HCT116 (cell line): ENCODE data around the gene UBAP1L. TPM values are rescaled to one million over a fixed set of nuclear protein-coding genes. Genes with fewer than 3 reads are reported as not detected.

Source experiments
- ATAC-seq: fragments of 200-7000 bp; cut with Tn5 transposase; 2 replicates; pipeline ENCODE4 v1.9.1; 2020; ENCODE audit warnings: mild to moderate bottlenecking, moderate library complexity
- BruUV-seq: library from RNA; stranded (reverse); fragments of 400-500 nt; replicated peaks from 2 replicates; lab custom pipeline; 2021; lab: Mats Ljungman, UMichigan
- CTCF ChIA-PET: fragments of 300-600 bp; sonication (Branson Sonifier 250); formaldehyde crosslinking; loops from one replicate; lab custom pipeline; 2021; ENCODE audit warnings: antibody characterized with exemption; lab: Charles Lee
- POLR2A ChIA-PET: fragments of 300-600, 350-600 bp; sonication (Branson Sonifier 250); formaldehyde crosslinking; loops from one replicate; lab custom pipeline; 2021; ENCODE audit warnings: antibody characterized with exemption; lab: Charles Lee
- RAD21 ChIA-PET, 2 experiments: fragments of 300-600 bp; sonication (Branson Sonifier 250); formaldehyde crosslinking; loops; one replicate each; lab custom pipeline; 2023; ENCODE audit warnings: low total read pairs in 2 of 2; ENCODE audit not compliant: uncharacterized antibody in 2 of 2, unreplicated experiment in 2 of 2, low non-redundant PET in 1 of 2; lab: Charles Lee
- DNase-seq: peaks from one replicate; pipeline ENCODE4 v3.0.0-alpha.2; 2010; ENCODE audit warnings: low read depth, low spot score
- H2AFZ ChIP-seq: fragments of 200-600 bp; shearing (Covaris generic), sonication (generic); 2 replicates; pipeline ENCODE4 v1.6.1; 2017; ENCODE audit warnings: low read depth, mixed run types, mixed read lengths, antibody characterized with exemption, low read length; ENCODE audit not compliant: poor library complexity, severe bottlenecking
- H3K27ac ChIP-seq: 2 replicates; pipeline ENCODE4 v1.5.1; 2012; ENCODE audit warnings: low read depth, low read length
- H3K27me3 ChIP-seq: fragments of 200-600 bp; sonication (generic); 2 replicates; pipeline ENCODE4 v1.6.1; 2016; ENCODE audit warnings: mixed run types, low read length, mixed read lengths; ENCODE audit not compliant: insufficient read depth
- H3K36me3 ChIP-seq, 2 experiments: fragments of 200-500 bp in 1 of 2; fragments of 200-600 bp in 1 of 2; sonication (Bioruptor generic) in 1 of 2; sonication (generic) in 1 of 2; 2 replicates each; pipeline versions ENCODE4 v1.5.1 to v1.6.1; 2014 to 2016; ENCODE audit warnings: low read length in 2 of 2, inconsistent platforms in 1 of 2, mixed read lengths in 1 of 2, mixed run types in 1 of 2; ENCODE audit not compliant: insufficient read depth in 2 of 2, control insufficient read depth in 1 of 2
- H3K4me1 ChIP-seq, 2 experiments: fragments of 200-600 bp in 1 of 2; sonication (generic) in 1 of 2; 2 replicates each; pipeline versions ENCODE4 v1.5.1 to v1.6.1; 2012 to 2017; ENCODE audit warnings: low read length in 2 of 2, inconsistent platforms in 1 of 2, mild to moderate bottlenecking in 1 of 2, mixed read lengths in 1 of 2, mixed run types in 1 of 2, moderate library complexity in 1 of 2; ENCODE audit not compliant: insufficient read depth in 2 of 2, control insufficient read depth in 1 of 2
- H3K4me2 ChIP-seq: fragments of 200-600 bp; sonication (generic); 2 replicates; pipeline ENCODE4 v1.6.1; 2017; ENCODE audit warnings: mixed run types, low read length, mixed read lengths
- H3K4me3 ChIP-seq, 2 experiments: fragments of 200-600 bp in 1 of 2; sonication (generic) in 1 of 2; replicated peaks in 1 of 2; 2 replicates each; pipeline ENCODE4 v1.5.1; 2011 to 2016; ENCODE audit warnings: low read length in 2 of 2, control low read depth in 1 of 2, low read depth in 1 of 2, mild to moderate bottlenecking in 1 of 2, mixed read lengths in 1 of 2, mixed run types in 1 of 2
- H3K79me2 ChIP-seq: fragments of 200-600 bp; sonication (generic); 2 replicates; pipeline ENCODE4 v1.6.1; 2017; ENCODE audit warnings: mild to moderate bottlenecking, mixed run types, low read length, moderate library complexity, mixed read lengths; ENCODE audit not compliant: insufficient read depth
- H3K9ac ChIP-seq: fragments of 200-600 bp; sonication (generic); 2 replicates; pipeline ENCODE4 v1.6.1; 2016; ENCODE audit warnings: low read length, mixed read lengths
- H3K9me2 ChIP-seq: fragments of 200-600 bp; sonication (generic), shearing (Covaris generic); 2 replicates; pipeline ENCODE4 v1.6.1; 2017; ENCODE audit warnings: mixed run types, mild to moderate bottlenecking, moderate library complexity; ENCODE audit not compliant: insufficient read depth
- H3K9me3 ChIP-seq, 2 experiments: fragments of 200-500 bp in 1 of 2; fragments of 200-600 bp in 1 of 2; sonication (Bioruptor generic) in 1 of 2; sonication (generic) in 1 of 2; 2 replicates each; pipeline ENCODE4 v1.6.1; 2014 to 2017; ENCODE audit warnings: low read length in 2 of 2, mixed read lengths in 2 of 2, inconsistent platforms in 1 of 2, low read depth in 1 of 2, mild to moderate bottlenecking in 1 of 2, mixed run types in 1 of 2, moderate library complexity in 1 of 2; ENCODE audit not compliant: control insufficient read depth in 1 of 2, insufficient read depth in 1 of 2
- H4K20me1 ChIP-seq: fragments of 200-600 bp; sonication (generic), shearing (Covaris generic); 2 replicates; pipeline ENCODE4 v1.6.1; 2017; ENCODE audit warnings: mixed run types, mild to moderate bottlenecking, moderate library complexity; ENCODE audit not compliant: insufficient read depth
- ATF3 ChIP-seq: IDR thresholded peaks from 2 replicates; pipeline ENCODE4 v1.6.1; 2012
- CBX3 ChIP-seq: IDR thresholded peaks from 2 replicates; pipeline ENCODE4 v1.6.1; 2012; ENCODE audit warnings: low read depth
- CEBPB ChIP-seq: IDR thresholded peaks from 2 replicates; pipeline ENCODE4 v1.6.1; 2012; ENCODE audit warnings: low read depth
- EGR1 ChIP-seq: IDR thresholded peaks from 2 replicates; pipeline ENCODE4 v1.6.1; 2012; ENCODE audit warnings: low read depth
- FOSL1 ChIP-seq: IDR thresholded peaks from 2 replicates; pipeline ENCODE4 v1.6.1; 2012; ENCODE audit warnings: low read depth
- POLR2A ChIP-seq: IDR thresholded peaks from 2 replicates; pipeline ENCODE4 v1.7.0; 2011; ENCODE audit warnings: borderline replicate concordance; ENCODE audit not compliant: insufficient read depth, insufficient read length; ENCODE audit errors: extremely low read depth
- RAD21 ChIP-seq: IDR thresholded peaks from 2 replicates; pipeline ENCODE4 v1.6.1; 2012; ENCODE audit warnings: low read depth, mild to moderate bottlenecking
- REST ChIP-seq: IDR thresholded peaks from 2 replicates; pipeline ENCODE4 v1.6.1; 2012; ENCODE audit warnings: low read depth
- SIN3A ChIP-seq: IDR thresholded peaks from 2 replicates; pipeline ENCODE4 v1.6.1; 2012; ENCODE audit warnings: low read depth
- SRF ChIP-seq: IDR thresholded peaks from 2 replicates; pipeline ENCODE4 v1.6.1; 2012; ENCODE audit warnings: low read depth
- YY1 ChIP-seq: IDR thresholded peaks from 2 replicates; pipeline ENCODE4 v1.6.1; 2011; ENCODE audit warnings: low read length, low read depth, moderate library complexity, mild to moderate bottlenecking; ENCODE audit not compliant: insufficient replicate concordance; ENCODE audit errors: extremely low read depth
- ZFX ChIP-seq: fragments of 450-650 bp; IDR thresholded peaks from 2 replicates; pipeline ENCODE4 v1.6.1; 2017
- intact Hi-C: fragments of 100-400 bp; cut with micrococcal nuclease; formaldehyde crosslinking; loops from 2 replicates; pipeline ENCODE4 v1.10.0; 2022
- total RNA-seq: library from RNA; stranded (reverse); gene quantifications from one replicate; pipeline ENCODE4 v1.2.1, GENCODE V29; 2021; ENCODE audit not compliant: unreplicated experiment

Gene UBAP1L
- total RNA-seq, 1 experiment from 2014 or later = 4.0 TPM

GRCh38 chr15:65067645-65068402, 47.2 kb downstream of the UBAP1L start, which contains the start of gene RASL12:
Gene RASL12, minus strand, starts transcription at chr15:65067991. Its CDS starts 156 bp downstream, at chr15:65067835.
- H3K27me3 ChIP-seq = no peaks in the 10 kb centered on the region
- BruUV-seq = no TSS peak
- H3K9ac ChIP-seq = no peak within 1 kb of the TSS
- POLR2A ChIA-PET = no interaction called here
- TF ChIP-seq SRF (no peak), CEBPB (no peak), EGR1 (no peak), YY1 (no peak), FOSL1 (no peak), REST (no peak), ATF3 (no peak), ZFX (no peak), RAD21 (no peak), POLR2A (no peak), SIN3A (no peak), CBX3 (no peak)
- RAD21 ChIA-PET = no interaction called here
- ATAC-seq (no peak), DNase-seq (no peak)
- H4K20me1 ChIP-seq = no peaks in the 10 kb centered on the region
- H3K36me3 ChIP-seq = no peaks in the 10 kb centered on the region
- intact Hi-C loops = no loop called here
- no peaks in the 10 kb centered on the region for H3K79me2 ChIP-seq
- H3K4me1 ChIP-seq = no peaks in the 10 kb centered on the region
- no peak within 1 kb of the TSS for H3K4me3 ChIP-seq
- H3K4me2 ChIP-seq = no peak within 1 kb of the TSS
- CTCF ChIA-PET = no interaction called here
- H2AFZ ChIP-seq = no peak within 1 kb of the TSS
- H3K27ac ChIP-seq = no peak within 1 kb of the TSS
- no peaks in the 10 kb centered on the region for H3K9me2 ChIP-seq
- no peaks in the 10 kb centered on the region for H3K9me3 ChIP-seq
